Left colon (tissue), 2 donors: ENCODE data around the gene SCAF8. TPM values are rescaled to one million over a fixed set of nuclear protein-coding genes. Genes with fewer than 3 reads are reported as not detected.

Source experiments
- ATAC-seq: fragments of 200-7000 bp; cut with Tn5 transposase; one replicate; pipeline ENCODE4 v1.9.1; 2020; ENCODE audit warnings: mild to moderate bottlenecking, moderate library complexity
- DNase-seq, 2 donors: peaks; one replicate each; pipeline ENCODE4 v3.0.0-alpha.2; 2020
- intact Hi-C, 2 donors: fragments of 100-400 bp; cut with DNase I in 1 of 2; cut with micrococcal nuclease in 1 of 2; formaldehyde crosslinking; loops; one replicate each; pipeline versions ENCODE4 v1.11.2 to v1.14.0; 2022; cut with DNase I, micrococcal nuclease
- total RNA-seq, 2 donors: library from RNA; stranded (reverse); fragmentation: NEBNext Ultra II Directional; extraction: Animal tissue kit (Norgen Biotek cat#: 25700); gene quantifications; one replicate each; pipeline ENCODE4 v1.2.1, GENCODE V29; 2021
- donor health status: DM: no; HTN: no; CAD: no.
- donor health status: DM: yes; HTN: yes; CAD: no.

Gene SCAF8
- total RNA-seq, 2 donors from 2014 or later: 32.6 to 35.8 TPM

DNA sequence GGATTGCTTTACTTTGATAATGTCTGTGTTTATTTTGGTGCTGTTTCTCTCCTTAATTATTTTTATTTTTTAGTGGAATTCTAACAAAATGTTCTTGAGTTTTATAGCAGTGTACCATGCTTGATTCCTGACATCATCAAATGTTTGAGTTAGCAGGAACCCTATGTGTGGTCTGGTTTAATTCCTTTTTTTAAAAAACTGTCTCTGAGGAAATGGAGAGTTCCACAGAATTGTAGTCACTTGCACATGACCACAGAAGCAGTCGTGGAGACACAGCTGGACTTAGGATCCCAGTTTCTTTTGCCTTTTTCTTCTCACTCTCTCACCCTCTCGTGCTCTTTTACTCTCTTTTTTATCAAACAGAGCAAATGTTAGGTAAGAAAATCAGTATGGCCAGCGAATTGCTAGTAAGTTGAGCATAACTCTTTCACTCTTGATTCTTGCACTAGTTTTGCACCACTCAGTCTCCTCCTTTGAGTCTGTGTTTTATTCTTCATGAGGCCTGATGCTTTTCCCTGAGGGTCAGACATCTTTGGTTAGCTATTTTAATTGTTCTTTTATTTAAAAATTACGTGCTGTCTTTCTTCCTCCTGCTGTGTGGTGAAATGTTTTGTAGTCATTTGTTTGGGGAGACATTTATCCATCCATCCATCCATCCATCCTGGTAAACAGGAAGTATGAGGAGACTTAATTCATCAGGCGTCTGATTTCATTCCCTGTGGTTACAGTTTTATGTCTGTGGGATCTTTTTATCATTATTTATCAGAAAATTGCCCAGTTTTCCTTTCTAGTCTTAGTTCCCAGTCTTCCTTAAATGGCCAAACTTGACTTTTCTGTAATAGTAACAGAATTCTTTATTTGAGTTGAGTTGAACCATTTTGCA, 83.0 kb downstream of the SCAF8 start:
- intact Hi-C loops: no loop called here
- no peak for ATAC-seq

GRCh38 chr6:154821099-154821498, 87.9 kb downstream of the SCAF8 start:
- no peak for ATAC-seq
- DNase-seq: no peak
- intact Hi-C loops: no loop called here

More for the DNA sequence above, 83.0 kb downstream of the SCAF8 start:
- DNase-seq: no peak

DNA sequence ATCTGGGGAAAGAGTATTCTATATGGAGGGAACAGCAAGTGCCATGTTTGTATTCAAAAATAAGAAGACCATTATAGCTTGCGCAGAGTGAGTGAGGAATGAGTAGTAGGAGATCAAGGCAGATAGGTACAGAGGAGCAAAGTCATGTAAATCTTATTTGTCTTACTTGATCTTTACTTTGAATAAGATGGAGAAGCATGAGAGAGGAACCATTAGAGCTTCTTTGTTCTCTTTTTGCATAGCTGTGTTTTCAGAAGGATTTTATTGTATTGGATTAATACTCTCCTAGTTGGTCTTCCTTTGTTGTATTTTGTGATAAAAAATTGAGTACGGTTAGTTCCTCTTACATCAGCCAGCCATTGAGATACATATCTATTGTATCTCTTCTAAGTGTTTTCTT, 88.4 kb downstream of the SCAF8 start:
- DNase-seq (no peak), ATAC-seq (no peak)
- intact Hi-C loops: no loop called here

DNA sequence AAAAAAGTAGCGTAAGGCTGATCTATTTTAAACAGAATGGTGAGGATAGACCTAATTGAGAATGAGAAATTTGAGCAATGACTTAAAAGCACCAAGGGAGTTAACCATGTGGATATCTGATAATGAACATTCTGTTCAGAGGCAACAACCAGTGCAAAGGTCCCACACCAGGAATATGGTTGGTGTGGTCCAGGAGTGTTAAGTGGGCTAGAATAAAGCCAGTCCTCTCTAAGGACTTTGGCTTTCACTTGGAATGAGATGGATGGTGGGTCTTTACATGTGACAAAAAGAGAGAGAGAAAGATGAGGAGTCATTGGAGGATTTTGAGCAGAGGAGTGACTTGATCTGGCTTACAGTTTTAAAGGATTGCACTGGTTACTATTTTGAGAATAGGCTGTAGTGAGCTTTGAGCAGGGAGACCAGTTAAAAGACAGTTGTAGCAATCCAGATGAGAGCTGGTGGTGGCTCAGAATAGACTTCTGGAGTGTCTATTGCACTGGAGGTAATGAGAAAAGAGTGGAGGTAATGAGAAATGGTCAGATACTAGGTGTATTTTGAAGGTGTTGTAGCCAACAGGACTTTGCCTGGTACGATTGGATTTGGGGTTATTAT, 89.8 kb downstream of the SCAF8 start:
- no peak for ATAC-seq
- intact Hi-C loops: no loop called here
- DNase-seq: no peak

- intact Hi-C loops: no loop called here
- ATAC-seq (no peak), DNase-seq (no peak)
Measured at GRCh38 chr6:154824076-154824475, 90.9 kb downstream of the SCAF8 start.

DNA sequence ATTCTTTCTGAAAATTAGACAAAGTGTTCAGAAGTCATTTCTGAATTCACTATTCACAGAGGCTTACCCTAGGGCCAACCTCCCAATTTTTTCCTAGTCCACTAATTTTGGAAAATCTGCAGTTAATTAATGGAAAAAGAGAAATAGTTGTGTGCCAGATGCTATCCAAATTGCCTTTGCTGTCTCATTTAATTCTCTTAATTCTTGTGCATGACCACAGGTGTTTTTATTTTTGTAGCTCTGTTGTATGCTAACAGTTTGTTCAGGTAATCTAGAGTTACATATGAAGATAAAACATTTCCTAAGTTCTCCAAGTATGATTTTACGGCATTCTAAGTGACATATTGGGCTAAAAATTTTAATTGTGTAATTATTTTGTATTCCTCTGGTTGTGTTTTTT, 96.8 kb downstream of the SCAF8 start:
- intact Hi-C loops: no loop called here
- DNase-seq (no peak), ATAC-seq (no peak)

DNA sequence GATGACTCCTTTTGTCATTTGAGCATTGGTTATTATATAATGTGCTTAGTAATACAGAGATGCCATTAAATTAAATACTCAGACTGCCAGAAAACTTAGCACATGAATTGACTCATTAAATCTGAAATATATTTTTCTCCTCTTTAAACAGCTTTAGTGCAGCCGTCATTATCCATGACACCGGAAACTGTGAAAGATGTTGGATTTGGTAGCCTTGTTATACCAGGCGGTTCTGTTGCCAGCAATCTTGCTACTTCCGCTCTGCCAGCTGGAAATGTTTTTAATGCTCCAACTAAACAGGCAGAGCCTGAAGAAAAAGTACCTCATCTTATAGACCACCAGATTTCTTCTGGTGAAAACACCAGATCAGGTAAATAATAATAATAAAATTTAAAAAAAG, 97.6 kb downstream of the SCAF8 start:
- ATAC-seq (no peak), DNase-seq (no peak)
- intact Hi-C loops: no loop called here

- no peak for ATAC-seq
- DNase-seq: no peak
- intact Hi-C loops: no loop called here
Measured at GRCh38 chr6:154835307-154835706, 102.1 kb downstream of the SCAF8 start.

DNA sequence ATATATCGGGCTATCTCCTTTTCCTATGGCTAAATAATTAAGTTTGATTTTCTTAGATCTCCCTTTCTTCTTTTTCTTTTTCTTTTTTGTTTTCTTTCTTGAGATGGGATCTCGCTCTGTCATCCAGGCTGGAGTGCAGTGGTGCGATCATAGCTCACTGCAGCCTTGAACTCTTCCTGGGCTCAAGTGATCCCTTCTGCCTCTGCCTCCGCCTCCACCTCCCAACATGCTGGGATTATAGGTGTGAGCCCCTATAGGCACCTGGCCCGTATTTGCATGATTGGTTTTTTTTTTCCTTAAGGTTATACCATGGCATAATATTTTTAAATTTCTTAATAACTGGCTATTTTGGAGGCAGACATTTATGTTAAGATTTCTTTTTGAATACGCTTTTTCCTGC, 106.3 kb downstream of the SCAF8 start:
- ATAC-seq (no peak), DNase-seq (no peak)
- intact Hi-C loops: no loop called here

- DNase-seq (no peak), ATAC-seq (no peak)
- intact Hi-C loops: no loop called here
Measured at GRCh38 chr6:154840363-154840762, 107.1 kb downstream of the SCAF8 start.

DNA sequence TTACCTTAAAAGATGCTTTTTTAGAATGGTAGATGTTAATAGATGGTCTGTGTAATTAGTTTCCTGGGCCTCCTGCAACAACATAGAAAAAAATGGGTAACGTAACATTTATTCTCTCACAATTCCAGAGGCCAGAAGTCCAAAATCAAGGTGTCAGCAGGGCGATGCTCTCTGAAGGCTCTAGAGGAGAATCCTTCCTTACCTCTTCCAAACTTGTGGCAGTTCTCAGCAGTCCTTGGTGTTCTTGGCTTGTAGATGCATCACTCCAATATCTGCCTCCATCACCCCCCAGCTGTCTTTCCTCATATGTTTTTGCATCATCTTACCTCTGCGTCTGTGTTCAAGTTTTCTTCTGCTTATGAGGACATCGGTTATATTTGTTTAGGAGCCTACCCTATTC, 107.9 kb downstream of the SCAF8 start:
- no peak for DNase-seq
- no peak for ATAC-seq
- intact Hi-C loops: no loop called here

- intact Hi-C loops: no loop called here
- no peak for ATAC-seq
- DNase-seq: no peak
Measured at GRCh38 chr6:154842833-154843232, 109.6 kb downstream of the SCAF8 start.

DNA sequence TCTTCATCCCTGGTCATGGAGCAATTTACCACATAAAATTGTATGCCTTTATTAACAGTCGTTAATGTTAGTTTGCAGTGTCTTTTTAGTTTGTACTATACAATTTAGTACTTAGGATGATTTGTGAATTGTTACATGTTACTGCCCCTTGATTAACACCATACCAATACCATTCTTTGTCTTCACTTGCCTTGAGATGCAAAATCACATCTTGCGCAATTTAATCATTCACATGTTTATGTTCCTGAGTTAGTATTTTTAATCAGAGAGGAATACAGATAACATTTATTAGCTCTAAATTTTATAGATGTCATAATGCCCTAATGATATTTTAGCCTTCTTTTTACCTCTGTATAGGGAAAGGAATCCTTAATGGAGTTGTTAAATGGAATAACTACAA, 114.1 kb downstream of the SCAF8 start:
- ATAC-seq (no peak), DNase-seq (no peak)
- intact Hi-C loops: no loop called here

DNA sequence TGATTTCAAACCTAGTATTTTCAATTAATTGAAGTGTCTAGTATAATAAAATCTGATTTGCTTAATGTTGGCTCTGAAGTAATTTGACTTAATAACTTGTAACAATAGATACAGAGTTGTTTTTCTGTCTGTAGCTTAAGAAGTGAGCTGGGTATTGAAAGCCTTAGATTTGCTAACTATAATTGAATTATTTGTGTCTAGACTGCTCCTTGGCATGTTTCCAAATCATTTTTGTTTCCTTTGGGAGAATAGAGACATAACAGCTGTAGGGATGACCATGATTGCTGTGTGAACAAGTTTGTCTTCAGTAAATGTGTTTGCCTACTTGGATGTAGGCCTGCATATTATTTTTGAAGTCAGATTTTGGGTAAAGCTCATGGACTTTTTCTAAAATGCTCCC, 115.4 kb downstream of the SCAF8 start:
- intact Hi-C loops: no loop called here
- no peak for ATAC-seq
- no peak for DNase-seq

GRCh38 chr6:154849475-154849874, 116.3 kb downstream of the SCAF8 start:
- intact Hi-C loops: no loop called here
- DNase-seq (no peak), ATAC-seq (no peak)

DNA sequence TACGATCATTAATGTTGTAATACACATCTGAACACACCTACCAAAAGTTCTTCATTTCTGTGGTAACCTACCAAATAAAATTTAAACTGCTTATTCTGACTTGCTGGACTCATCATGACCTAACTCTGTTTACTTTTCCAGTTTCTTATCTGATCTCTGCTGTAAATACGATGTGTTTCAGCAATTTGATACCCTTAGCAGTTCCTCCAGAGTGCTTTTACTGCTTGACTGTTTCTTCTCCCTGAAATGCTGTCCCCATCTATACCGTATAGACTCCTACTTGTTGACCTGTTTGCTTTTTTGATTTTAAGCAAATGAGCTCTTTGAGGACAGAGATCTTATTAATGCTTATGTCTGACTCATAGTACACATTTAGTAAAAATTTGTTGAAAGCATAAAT, 119.5 kb downstream of the SCAF8 start:
- DNase-seq (no peak), ATAC-seq (peak; percentile 22)
- intact Hi-C loops: no loop called here

DNA sequence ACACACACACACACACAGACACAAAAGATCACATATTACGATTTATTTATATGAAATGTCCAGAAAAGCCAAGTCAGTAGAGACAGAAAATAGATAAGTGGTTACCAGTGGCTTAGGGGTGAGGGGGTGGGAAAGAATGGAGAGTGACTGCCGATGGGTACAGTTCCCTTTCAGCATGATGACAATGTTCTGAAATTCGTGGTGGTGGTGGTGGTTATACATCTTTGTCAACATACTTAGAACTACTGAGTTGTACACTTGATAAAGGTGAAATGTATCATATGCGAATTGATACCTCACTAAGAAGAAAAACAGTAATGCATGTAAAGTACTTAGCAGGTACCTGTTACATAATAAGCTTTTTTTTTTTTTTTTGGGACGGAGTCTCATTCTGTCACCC, 124.3 kb downstream of the SCAF8 start:
- intact Hi-C loops: no loop called here
- ATAC-seq (no peak), DNase-seq (no peak)

DNA sequence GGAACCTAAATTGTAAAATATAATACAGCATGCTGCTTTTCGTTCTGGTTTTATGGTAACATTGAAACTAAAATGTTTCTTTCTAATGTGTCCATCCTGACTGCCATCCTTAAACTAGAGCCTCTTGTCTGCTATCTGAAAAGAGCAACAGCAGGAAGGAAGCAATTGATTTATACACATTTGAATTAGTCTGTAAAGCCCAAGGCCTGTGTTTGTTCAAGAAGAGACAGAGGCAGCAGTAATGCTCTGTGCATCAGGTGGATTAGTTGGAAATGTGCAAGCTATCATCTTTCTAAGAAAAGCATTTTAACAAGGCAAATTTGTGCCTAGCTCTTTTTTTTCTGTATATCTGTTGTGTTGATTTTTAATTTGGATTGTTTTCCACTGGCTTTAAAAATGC, 128.6 kb downstream of the SCAF8 start:
- DNase-seq (no peak), ATAC-seq (peak; percentile 46)
- intact Hi-C loops: loop anchor here in 1 of 2 donors (10.0 kb wide), 1 partner anchor 313 kb away; no protein-coding TSS in a partner anchor

GRCh38 chr6:154862536-154862935, 129.3 kb downstream of the SCAF8 start:
- no peak for DNase-seq
- intact Hi-C loops: loop anchor here in 1 of 2 donors (10.0 kb wide), 1 partner anchor 312 kb away; no protein-coding TSS in a partner anchor
- no peak for ATAC-seq

- ATAC-seq (peak; percentile 54), DNase-seq (no peak)
- intact Hi-C loops: loop anchor here in 1 of 2 donors (10.0 kb wide), 1 partner anchor 311 kb away; no protein-coding TSS in a partner anchor
Measured at GRCh38 chr6:154864066-154864430, 130.8 kb downstream of the SCAF8 start.
